Gastrocnemius medialis (tissue), 4 donors: ENCODE data around the gene ZFP1. TPM values are rescaled to one million over a fixed set of nuclear protein-coding genes. Genes with fewer than 3 reads are reported as not detected.

Experiments
- ATAC-seq, 2 donors: fragments of 150-250 bp; one replicate each; pipeline ENCODE4 v1.9.1; 2016
- DNase-seq, 2 donors: peaks; one replicate each; pipeline ENCODE4 v3.0.0-alpha.2; 2019
- H3K27ac ChIP-seq, 4 donors: fragments of 200-600 bp; sonication (generic); 1 replicate in 1 of 4; 2 replicates in 3 of 4; pipeline ENCODE4 v1.5.1; 2016 to 2018; ENCODE audit warnings: mild to moderate bottlenecking in 2 of 4, moderate library complexity in 1 of 4
- H3K27me3 ChIP-seq, 3 donors: fragments of 200-600 bp; sonication (generic) in 2 of 3; 1 replicate in 1 of 3; 2 replicates in 2 of 3; pipeline versions ENCODE4 v1.5.1 to v1.6.0; 2016 to 2019; ENCODE audit warnings: mild to moderate bottlenecking in 1 of 3, moderate library complexity in 1 of 3
- H3K36me3 ChIP-seq, 2 donors: fragments of 200-600 bp; sonication (generic) in 1 of 2; one replicate each; pipeline ENCODE4 v1.5.1; 2017 to 2018
- H3K4me1 ChIP-seq, 2 donors: fragments of 200-600 bp; sonication (generic) in 1 of 2; one replicate each; pipeline ENCODE4 v1.5.1; 2016 to 2017; ENCODE audit warnings: mild to moderate bottlenecking in 2 of 2
- H3K4me3 ChIP-seq, 4 donors: fragments of 200-600 bp; sonication (generic) in 3 of 4; 1 replicate in 1 of 4; 2 replicates in 3 of 4; pipeline ENCODE4 v1.5.1; 2016 to 2019; ENCODE audit warnings: mild to moderate bottlenecking in 2 of 4
- H3K9me3 ChIP-seq, 3 donors: fragments of 200-600 bp; sonication (generic) in 2 of 3; 1 replicate in 1 of 3; 2 replicates in 2 of 3; pipeline ENCODE4 v1.5.1; 2016 to 2019
- POLR2A ChIP-seq, 2 donors: fragments of 450-650 bp; IDR thresholded peaks; one replicate each; pipeline ENCODE4 v1.6.1; 2017; ENCODE audit warnings: antibody characterized with exemption in 2 of 2, mild to moderate bottlenecking in 2 of 2, moderate library complexity in 2 of 2
- in situ Hi-C, 4 donors: fragments of 200-750 bp; cut with MboI; loops; one replicate each; pipeline versions ENCODE4 v1.15.0 to v1.8.0; 2017; ENCODE audit warnings: low sequenced_read_pairs in 4 of 4
- intact Hi-C: fragments of 100-400 bp; cut with DNase I; formaldehyde crosslinking; loops from one replicate; pipeline ENCODE4 v1.15.1; 2023; ENCODE audit warnings: low total_unique reads
- total RNA-seq, 4 donors: library from RNA; depleted of rRNA; stranded (reverse); fragments of >200 nt; gene quantifications; one replicate each; pipeline versions ENCODE4 v1.1.0 to v1.2.3, GENCODE V29; 2016
- TF ChIP-seq, protein P1 (sequence below), 5 experiments: fragments of 450-650 bp in 3 of 5; fragments of 200-600 bp in 2 of 5; sonication (generic) in 2 of 5; IDR thresholded peaks in 4 of 5; conservative IDR thresholded peaks in 1 of 5; 1 replicate in 4 of 5; 2 replicates in 1 of 5; pipeline ENCODE4 v1.5.1; 2016 to 2019; ENCODE audit warnings: antibody characterized with exemption in 5 of 5, mild to moderate bottlenecking in 3 of 5, moderate library complexity in 3 of 5

The ZFP1 gene
- total RNA-seq, 4 donors from 2014 or later: 4.1 to 11.0 (median 6.5) TPM

DNA sequence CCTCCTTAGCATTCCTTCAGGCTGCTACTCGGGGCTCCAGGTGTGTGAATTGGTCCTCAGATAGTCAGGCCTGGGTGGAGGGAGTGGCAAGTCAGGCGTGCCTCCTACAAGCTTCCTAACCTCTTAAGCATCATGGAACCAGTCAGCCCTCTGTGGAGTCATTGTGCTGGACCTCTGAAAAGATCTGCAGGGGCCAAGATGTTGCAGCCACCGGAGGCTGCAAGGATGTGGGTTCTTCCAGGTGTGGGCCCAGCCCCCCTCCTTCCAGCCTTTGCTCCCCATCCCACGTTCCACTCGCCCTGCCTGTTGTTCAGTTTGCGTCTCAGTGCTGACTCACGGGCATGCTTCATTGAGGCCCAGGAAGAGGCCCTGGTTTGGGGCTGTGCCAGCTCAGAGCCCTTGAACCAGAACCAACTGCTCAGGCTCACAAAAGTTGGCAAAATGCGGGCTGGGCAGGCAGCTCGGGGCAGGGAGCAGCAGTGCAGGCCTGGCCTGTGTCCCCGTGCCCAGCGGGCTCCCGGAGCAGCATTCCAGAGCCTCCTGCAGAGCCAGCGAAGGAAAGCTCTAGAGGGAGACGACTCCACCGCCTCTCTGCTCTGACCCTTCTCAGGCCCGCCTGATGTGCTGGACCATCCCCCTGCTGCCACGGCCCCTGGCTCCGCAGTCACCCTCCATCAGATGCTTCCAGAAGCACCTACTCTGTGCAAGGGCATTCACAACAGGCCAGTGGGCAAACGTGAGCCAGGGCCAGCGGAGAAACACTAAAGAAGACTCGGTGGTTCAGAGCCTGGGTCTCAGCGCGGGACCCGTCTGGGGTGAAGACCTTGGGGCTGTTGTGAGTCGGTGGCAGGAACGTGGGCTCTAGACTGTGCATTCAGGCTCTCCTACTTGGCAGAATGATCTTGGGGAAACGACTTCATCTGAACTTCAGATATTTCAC is 39.3 kb upstream of the ZFP1 start:
- intact Hi-C loops: loop anchor here (5.0 kb wide), 2 partner anchors 57 to 198 kb away; no protein-coding TSS in a partner anchor

DNA sequence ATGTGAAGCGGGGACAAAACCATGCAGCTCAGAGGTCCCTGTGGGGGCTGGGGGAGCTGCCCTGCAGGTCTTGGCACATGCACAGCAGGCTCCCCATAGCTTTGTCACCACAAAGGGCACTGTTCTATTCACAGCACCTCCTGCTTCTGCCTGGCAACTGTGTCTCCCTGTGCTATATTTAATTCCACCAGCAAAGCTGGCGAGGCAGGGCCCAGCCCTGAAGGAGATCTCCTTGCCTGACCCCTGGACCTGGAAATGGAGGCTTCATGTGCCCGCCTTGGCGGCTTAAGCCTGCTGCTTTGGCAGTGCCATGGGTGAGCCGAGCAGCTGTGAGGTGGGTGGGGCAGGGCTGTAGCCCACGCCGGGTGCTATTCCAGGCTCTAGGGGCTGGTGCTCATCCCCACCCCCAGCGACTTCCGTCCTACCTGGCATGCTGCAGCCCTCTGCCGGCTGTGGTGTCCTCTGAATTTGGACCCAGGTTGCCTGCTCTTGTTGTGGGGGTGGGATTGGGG is 38.5 kb upstream of the ZFP1 start:
- TF ChIP-seq POLR2A (IDR thresholded peaks at IDR 0.05): peak; percentile 21 to 51
- TF ChIP-seq, protein P1, sequence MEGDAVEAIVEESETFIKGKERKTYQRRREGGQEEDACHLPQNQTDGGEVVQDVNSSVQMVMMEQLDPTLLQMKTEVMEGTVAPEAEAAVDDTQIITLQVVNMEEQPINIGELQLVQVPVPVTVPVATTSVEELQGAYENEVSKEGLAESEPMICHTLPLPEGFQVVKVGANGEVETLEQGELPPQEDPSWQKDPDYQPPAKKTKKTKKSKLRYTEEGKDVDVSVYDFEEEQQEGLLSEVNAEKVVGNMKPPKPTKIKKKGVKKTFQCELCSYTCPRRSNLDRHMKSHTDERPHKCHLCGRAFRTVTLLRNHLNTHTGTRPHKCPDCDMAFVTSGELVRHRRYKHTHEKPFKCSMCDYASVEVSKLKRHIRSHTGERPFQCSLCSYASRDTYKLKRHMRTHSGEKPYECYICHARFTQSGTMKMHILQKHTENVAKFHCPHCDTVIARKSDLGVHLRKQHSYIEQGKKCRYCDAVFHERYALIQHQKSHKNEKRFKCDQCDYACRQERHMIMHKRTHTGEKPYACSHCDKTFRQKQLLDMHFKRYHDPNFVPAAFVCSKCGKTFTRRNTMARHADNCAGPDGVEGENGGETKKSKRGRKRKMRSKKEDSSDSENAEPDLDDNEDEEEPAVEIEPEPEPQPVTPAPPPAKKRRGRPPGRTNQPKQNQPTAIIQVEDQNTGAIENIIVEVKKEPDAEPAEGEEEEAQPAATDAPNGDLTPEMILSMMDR (IDR thresholded peaks at IDR 0.05 in 4 of 5, conservative IDR thresholded peaks at IDR 0.05 in 1 of 5): peak in 4 of 5 experiments; percentile 21 to 36 (median 26)
- intact Hi-C loops (loop anchor here (1.0 to 10.0 kb wide), 4 partner anchors 22 to 198 kb away; no protein-coding TSS in a partner anchor), in situ Hi-C loops (loop anchor here in 2 of 4 donors (5.0 kb wide), 2 partner anchors 107 to 112 kb away; partner anchors contain the start of gene ZNRF1 (in 1 of the 2))
- H3K36me3 ChIP-seq: no peaks in the 10 kb centered on the region
- H3K9me3 ChIP-seq: no peaks in the 10 kb centered on the region
- DNase-seq: peak; percentile 95 to 99
- peak; percentile 52 to 66 for ATAC-seq
- no peaks in the 10 kb centered on the region for H3K27me3 ChIP-seq
- H3K4me1 ChIP-seq: peaks cover 75 to 81% of the 10 kb centered on the region in 2 donors
- H3K27ac ChIP-seq: peak overlapping the region; percentile 97 to 99 (median 97)
- peak overlapping the region; percentile 35 to 48 (median 40) for H3K4me3 ChIP-seq

More for the DNA sequence above, 39.3 kb upstream of the ZFP1 start:
- peak overlapping the region; percentile 97 to 99 (median 97) for H3K27ac ChIP-seq
- TF ChIP-seq POLR2A (IDR thresholded peaks at IDR 0.05): peak in 1 of 2 donors; percentile 21
- TF ChIP-seq, protein P1 (IDR thresholded peaks at IDR 0.05 in 4 of 5, conservative IDR thresholded peaks at IDR 0.05 in 1 of 5): no peak
- H3K9me3 ChIP-seq: no peaks in the 10 kb centered on the region
- in situ Hi-C loops: loop anchor here in 2 of 4 donors (5.0 kb wide), 2 partner anchors 107 to 112 kb away; partner anchors contain the start of gene ZNRF1 (in 1 of the 2)
- peak; percentile 37 to 38 for ATAC-seq
- H3K36me3 ChIP-seq: no peaks in the 10 kb centered on the region
- no peaks in the 10 kb centered on the region for H3K27me3 ChIP-seq
- peak overlapping the region; percentile 32 to 48 (median 39) for H3K4me3 ChIP-seq
- H3K4me1 ChIP-seq: peaks cover 82 to 86% of the 10 kb centered on the region in 2 donors
- peak; percentile 86 to 95 for DNase-seq

DNA sequence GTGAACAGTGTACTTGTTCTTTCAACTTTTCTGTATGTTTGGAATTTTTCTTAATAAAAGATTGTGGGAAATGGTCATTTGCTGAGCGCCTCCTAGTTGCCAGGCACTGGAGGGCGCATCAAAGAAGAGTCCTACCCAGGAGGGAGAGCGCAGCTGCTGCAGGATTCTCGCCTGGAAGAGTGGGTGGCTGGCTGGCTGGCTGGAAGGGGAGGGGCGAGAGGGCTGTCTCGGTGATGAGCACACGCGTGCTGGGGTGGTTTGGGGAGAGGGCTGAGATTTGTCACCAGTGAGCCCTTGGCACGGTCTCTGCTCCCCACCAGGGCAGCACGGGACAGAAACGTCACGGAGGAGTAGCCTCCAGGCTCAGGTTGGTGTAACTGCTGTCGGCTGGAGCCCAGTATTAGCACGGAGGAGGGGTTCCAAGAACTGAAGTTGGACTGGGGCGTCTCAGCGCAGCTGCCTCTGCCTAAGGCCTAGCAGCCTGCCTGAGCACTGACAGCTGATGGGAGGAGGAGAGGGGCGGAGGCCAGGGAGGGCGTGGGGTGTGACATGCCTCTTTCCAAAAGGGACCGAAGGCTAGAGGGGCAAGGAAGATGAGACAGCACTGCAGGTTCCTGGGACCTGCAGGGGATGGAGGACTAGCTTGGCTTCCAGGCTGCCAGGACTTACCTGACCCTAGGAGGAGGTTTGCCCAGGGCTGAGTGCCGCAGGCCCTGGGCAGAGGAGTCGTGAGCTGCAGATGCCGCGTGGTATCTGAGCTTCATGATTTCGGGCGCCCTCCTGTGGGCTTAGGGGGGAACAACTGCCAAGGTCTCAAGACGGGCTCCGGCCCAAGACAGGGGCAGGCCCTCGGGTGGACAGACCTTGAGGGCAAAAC is 37.4 kb upstream of the ZFP1 start:
- in situ Hi-C loops (no loop called here), intact Hi-C loops (loop anchor here (1.0 to 10.0 kb wide), 3 partner anchors 24 to 154 kb away; no protein-coding TSS in a partner anchor)
- TF ChIP-seq, protein P1 (IDR thresholded peaks at IDR 0.05 in 4 of 5, conservative IDR thresholded peaks at IDR 0.05 in 1 of 5): peak; percentile 92 to 98 (median 95)
- TF ChIP-seq POLR2A (IDR thresholded peaks at IDR 0.05): peak in 1 of 2 donors; percentile 12
- H3K36me3 ChIP-seq: no peaks in the 10 kb centered on the region
- H3K9me3 ChIP-seq: no peaks in the 10 kb centered on the region
- H3K27ac ChIP-seq: peak overlapping the region; percentile 97 to 99 (median 97)
- no peaks in the 10 kb centered on the region for H3K27me3 ChIP-seq
- DNase-seq (peak; percentile 86 to 94), ATAC-seq (peak; percentile 47 to 50)
- peak overlapping the region; percentile 32 to 38 (median 34) for H3K4me3 ChIP-seq
- peaks cover 73 to 81% of the 10 kb centered on the region in 2 donors for H3K4me1 ChIP-seq

DNA sequence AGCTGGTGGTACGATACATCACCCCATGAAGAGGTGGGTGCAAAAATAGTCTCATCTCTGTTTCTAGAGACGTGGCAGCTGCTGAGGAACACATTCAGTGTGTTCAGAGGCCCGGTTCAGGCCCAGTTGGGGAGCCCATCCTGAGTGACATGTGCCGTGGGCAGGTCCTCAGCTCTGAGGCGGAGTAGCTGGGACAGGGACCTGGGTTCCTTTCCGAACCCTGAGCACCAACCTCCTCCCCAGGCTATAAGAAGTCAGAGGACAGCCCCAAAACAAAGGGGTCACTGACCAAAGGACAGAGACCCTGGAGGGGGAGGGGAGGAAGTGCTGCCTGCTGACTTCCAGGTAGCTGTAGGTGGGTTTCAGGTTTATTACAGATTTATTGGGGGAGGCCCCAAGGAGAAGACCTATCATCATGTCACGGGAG is 36.8 kb upstream of the ZFP1 start:
- Histone ChIP-seq H3K27me3 (no peaks in the 10 kb centered on the region), H3K4me1 (peaks cover 68 to 80% of the 10 kb centered on the region in 2 donors), H3K9me3 (no peaks in the 10 kb centered on the region), H3K36me3 (no peaks in the 10 kb centered on the region), H3K27ac (peak overlapping the region; percentile 97 to 99 (median 97)), H3K4me3 (peak overlapping the region in 1 of 4 donors; percentile 38)
- intact Hi-C loops: loop anchor here (1.0 to 10.0 kb wide), 2 partner anchors 113 to 153 kb away; no protein-coding TSS in a partner anchor
- DNase-seq (no peak), ATAC-seq (no peak)
- TF ChIP-seq, protein P1 (IDR thresholded peaks at IDR 0.05 in 4 of 5, conservative IDR thresholded peaks at IDR 0.05 in 1 of 5): peak in 3 of 5 experiments; percentile 14 to 44 (median 41)
- peak in 1 of 2 donors; percentile 16 for TF ChIP-seq POLR2A (IDR thresholded peaks at IDR 0.05)
- in situ Hi-C loops: no loop called here
